Naive thymus-derived CD8-positive, alpha-beta T cell (primary cell): ENCODE results near the gene ENTPD2. TPM values are rescaled to one million over a fixed set of nuclear protein-coding genes. Genes with fewer than 3 reads are reported as not detected.
"Not testable (repeated sequence)": the region's sequence is repeated elsewhere in the genome, so short reads cannot be mapped to it uniquely, and the experiment has no call there.

ENCODE experiments used
- ATAC-seq, 2 donors: fragments of 150-1000 bp; cut with Tn5 transposase in 1 of 2; sonication (Bioruptor Pico), chemical (Tn5 transposase) in 1 of 2; 1 replicate in 1 of 2; 2 replicates in 1 of 2; pipeline ENCODE4 v1.10.0; 2021; ENCODE audit warnings: mild to moderate bottlenecking in 2 of 2, moderate library complexity in 2 of 2
- POLR2A ChIA-PET: fragments of 350-600 bp; sonication (Branson Sonifier 250); formaldehyde crosslinking; loops from one replicate; lab custom pipeline; 2021; ENCODE audit warnings: antibody characterized with exemption; lab: Charles Lee
- DNase-seq, 10 donors: peaks; one replicate each; pipeline versions ENCODE4 v3.0.0 to v3.0.0-alpha.2; 2020 to 2022
- H3K27ac Mint-ChIP-seq, 10 donors: one replicate each; pipeline ENCODE4 v1.8.0; 2020 to 2022; ENCODE audit warnings: mild to moderate bottlenecking in 10 of 10, mixed read lengths in 10 of 10, moderate library complexity in 4 of 10, inconsistent platforms in 1 of 10
- H3K27me3 Mint-ChIP-seq, 5 donors: one replicate each; pipeline ENCODE4 v1.8.0; 2021 to 2022; ENCODE audit warnings: mixed read lengths in 5 of 5
- H3K36me3 Mint-ChIP-seq, 3 donors: one replicate each; pipeline ENCODE4 v1.8.0; 2020 to 2022; ENCODE audit warnings: mixed read lengths in 3 of 3, mild to moderate bottlenecking in 2 of 3, inconsistent platforms in 1 of 3
- H3K4me1 Mint-ChIP-seq, 4 donors: one replicate each; pipeline ENCODE4 v1.8.0; 2021 to 2022; ENCODE audit warnings: mixed read lengths in 4 of 4
- H3K4me3 Mint-ChIP-seq, 10 donors: one replicate each; pipeline ENCODE4 v1.8.0; 2020 to 2022; ENCODE audit warnings: mild to moderate bottlenecking in 10 of 10, mixed read lengths in 10 of 10, moderate library complexity in 6 of 10, inconsistent platforms in 1 of 10
- H3K9me3 Mint-ChIP-seq, 9 donors: one replicate each; pipeline ENCODE4 v1.8.0; 2020 to 2022; ENCODE audit warnings: mixed read lengths in 9 of 9, mild to moderate bottlenecking in 3 of 9, inconsistent platforms in 1 of 9, moderate library complexity in 1 of 9
- polyA plus RNA-seq, 3 donors: library from polyadenylated mRNA; unstranded; fragments of 300-500 nt; fragmentation: Illumina TruSeq; gene quantifications; one replicate each; pipeline ENCODE4 v1.2.3, GENCODE V29; 2021
- total RNA-seq, 8 experiments: library from RNA in 2 of 8; stranded (reverse) in 2 of 8; gene quantifications; one replicate each; pipeline ENCODE4 v1.2.3 and lab custom pipeline; 2021 to 2026

Gene ENTPD2
- total and polyA plus RNA-seq, 5 experiments from 2014 or later: not detected

GRCh38 chr9:137037035-137037434, 16.8 kb downstream of the ENTPD2 start:
- POLR2A ChIA-PET: interaction anchor here (0.6 to 0.9 kb wide), 2 partner anchors 9 to 41 kb away, joined by 3 to 4 read pairs; partner anchors contain the start of gene CLIC3
- H3K4me1 Mint-ChIP-seq: peaks cover 12 to 34% (median 29%) of the 10 kb centered on the region in 4 donors
- DNase-seq: no peak
- H3K9me3 Mint-ChIP-seq: no peaks in the 10 kb centered on the region
- H3K27me3 Mint-ChIP-seq: peaks cover 0 to 6% (median 0%) of the 10 kb centered on the region in 5 donors
- no peaks in the 10 kb centered on the region for H3K36me3 Mint-ChIP-seq
- no peak for ATAC-seq
- no peak overlapping the region for H3K4me3 Mint-ChIP-seq
- H3K27ac Mint-ChIP-seq: no peak overlapping the region

- H3K36me3 Mint-ChIP-seq: no peaks in the 10 kb centered on the region
- POLR2A ChIA-PET: interaction anchor here (0.7 to 3.2 kb wide), 13 partner anchors 9 to 248 kb away, joined by 3 to 17 read pairs (median 4); partner anchors contain the start of genes AJM1 and PAXX
Observed at GRCh38 chr9:137035937-137036336, 17.9 kb downstream of the ENTPD2 start.

GRCh38 chr9:137035507-137035834, 18.4 kb downstream of the ENTPD2 start:
- H3K36me3 Mint-ChIP-seq: no peaks in the 10 kb centered on the region
- H3K4me1 Mint-ChIP-seq: peaks cover 19 to 46% (median 39%) of the 10 kb centered on the region in 4 donors
- POLR2A ChIA-PET: interaction anchor here (0.8 to 3.2 kb wide), 18 partner anchors 9 to 307 kb away, joined by 3 to 17 read pairs (median 4); partner anchors contain the start of genes AJM1, FBXW5, PAXX and RABL6
- no peak for DNase-seq
- H3K27me3 Mint-ChIP-seq: peaks cover 0 to 3% (median 0%) of the 10 kb centered on the region in 5 donors
- H3K9me3 Mint-ChIP-seq: no peaks in the 10 kb centered on the region
- peak overlapping the region in 2 of 10 donors; percentile 83 to 84 for H3K4me3 Mint-ChIP-seq
- no peak for ATAC-seq
- peak overlapping the region in 2 of 10 donors; percentile 13 to 48 for H3K27ac Mint-ChIP-seq

More at GRCh38 chr9:137035937-137036336, 17.9 kb downstream of the ENTPD2 start:
- ATAC-seq (no peak), DNase-seq (no peak)
- Mint-ChIP-seq H3K27ac (no peak overlapping the region), H3K9me3 (no peaks in the 10 kb centered on the region), H3K4me3 (no peak overlapping the region), H3K4me1 (peaks cover 15 to 42% (median 35%) of the 10 kb centered on the region in 4 donors), H3K27me3 (peaks cover 0 to 3% (median 0%) of the 10 kb centered on the region in 5 donors)

DNA sequence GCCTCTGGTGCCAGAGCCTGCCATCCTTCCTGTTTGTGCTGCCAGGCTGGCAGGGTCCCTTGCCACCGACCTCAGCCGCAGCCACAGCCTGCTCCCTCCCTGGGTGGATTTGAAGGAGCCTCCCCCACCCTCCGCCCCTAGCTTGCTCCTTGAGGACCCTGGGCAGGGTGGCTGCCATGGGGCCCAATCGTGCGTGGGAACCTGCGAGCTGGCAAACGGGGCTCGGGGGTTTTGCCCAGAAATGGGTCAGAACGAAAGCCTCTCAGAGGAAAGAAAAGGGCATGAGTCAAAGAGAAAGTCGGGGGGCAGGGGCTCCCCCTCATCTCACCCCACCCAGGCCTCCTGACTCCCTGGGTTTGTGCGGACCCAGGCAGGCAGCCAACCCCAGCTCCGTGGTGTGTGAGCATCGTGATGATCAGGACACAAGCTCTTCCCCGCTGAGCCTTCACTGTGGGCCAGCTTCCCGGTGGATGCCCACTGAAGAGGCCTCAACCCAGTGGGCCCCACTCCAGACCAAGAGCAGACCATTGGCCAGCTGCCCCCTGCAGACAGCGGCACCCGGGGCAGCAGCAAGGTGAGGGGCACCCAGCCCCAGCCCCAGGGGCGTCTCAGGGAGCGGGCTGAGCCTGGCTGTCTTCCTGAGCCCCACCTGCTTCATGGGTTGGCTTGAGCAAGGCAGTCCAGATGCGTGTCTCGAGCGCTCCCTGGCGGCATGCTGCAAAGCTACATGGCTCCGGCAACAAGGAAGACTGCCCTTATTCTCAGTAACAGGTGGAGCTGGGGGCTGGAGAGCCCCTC, 19.0 kb downstream of the ENTPD2 start:
- Mint-ChIP-seq H3K9me3 (no peaks in the 10 kb centered on the region), H3K27ac (peak overlapping the region; percentile 19 to 88 (median 74)), H3K36me3 (no peaks in the 10 kb centered on the region), H3K4me1 (peaks cover 19 to 52% (median 44%) of the 10 kb centered on the region in 4 donors), H3K4me3 (peak overlapping the region; percentile 65 to 89 (median 78)), H3K27me3 (peaks cover 0 to 2% (median 0%) of the 10 kb centered on the region in 5 donors)
- ATAC-seq (peak; percentile 84 to 89), DNase-seq (peak; percentile 77 to 93 (median 86))
- POLR2A ChIA-PET: interaction anchor here (0.7 to 3.2 kb wide), 22 partner anchors 10 to 307 kb away, joined by 3 to 17 read pairs (median 4); partner anchors contain the start of genes AJM1, CLIC3, FBXW5 and MAN1B1

DNA sequence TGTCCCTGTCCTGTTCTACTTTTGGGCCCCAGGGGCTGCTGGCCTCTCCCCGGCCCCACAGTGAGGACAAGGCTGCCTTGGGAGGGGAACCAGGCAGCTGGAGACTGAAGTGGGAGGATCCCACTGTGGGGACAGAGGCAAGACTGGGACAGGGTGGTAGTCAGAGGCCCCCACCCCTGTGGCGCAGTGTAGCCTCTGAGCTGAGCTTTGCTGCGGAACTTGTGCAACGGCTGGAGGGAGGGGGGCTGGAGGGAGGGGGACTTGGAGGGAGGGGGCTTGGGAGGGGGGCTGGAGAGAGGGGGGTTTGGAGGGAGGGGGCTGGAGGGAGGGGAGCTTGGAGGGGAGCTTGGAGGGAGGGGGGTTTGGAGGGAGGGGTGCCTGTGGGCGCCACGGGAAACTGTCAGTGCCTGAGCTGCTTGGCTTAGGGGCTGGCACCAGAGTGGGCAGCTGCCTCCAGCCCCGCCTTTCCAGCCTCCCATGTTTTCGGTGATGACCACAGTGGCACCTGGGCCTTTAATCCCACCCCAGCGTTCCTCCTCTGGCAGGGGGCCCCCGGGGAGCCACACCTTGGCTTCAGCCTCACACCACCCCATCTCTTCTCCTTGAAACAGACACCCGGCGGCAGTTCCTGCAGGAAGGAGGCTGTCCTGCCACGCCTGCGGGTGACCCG, 19.7 kb downstream of the ENTPD2 start:
- ATAC-seq (no peak), DNase-seq (no peak)
- H3K27ac Mint-ChIP-seq: peak overlapping the region in 9 of 10 donors; percentile 19 to 88 (median 79)
- peaks cover 24 to 59% (median 51%) of the 10 kb centered on the region in 4 donors for H3K4me1 Mint-ChIP-seq
- H3K27me3 Mint-ChIP-seq: peaks cover 0 to 2% (median 0%) of the 10 kb centered on the region in 5 donors
- no peaks in the 10 kb centered on the region for H3K36me3 Mint-ChIP-seq
- peak overlapping the region; percentile 65 to 89 (median 78) for H3K4me3 Mint-ChIP-seq
- no peaks in the 10 kb centered on the region for H3K9me3 Mint-ChIP-seq
- POLR2A ChIA-PET: interaction anchor here (0.7 to 3.2 kb wide), 17 partner anchors 10 to 306 kb away, joined by 3 to 17 read pairs (median 5); partner anchors contain the start of genes AJM1, CLIC3, FBXW5 and MAN1B1

- Mint-ChIP-seq H3K4me1 (peaks cover 24 to 61% (median 57%) of the 10 kb centered on the region in 4 donors), H3K27ac (peak overlapping the region in 5 of 10 donors; percentile 14 to 80 (median 65)), H3K4me3 (peak overlapping the region in 6 of 10 donors; percentile 19 to 84 (median 46))
- not testable (repeated sequence) for ATAC-seq, DNase-seq, H3K9me3 Mint-ChIP-seq, H3K27me3 Mint-ChIP-seq, H3K36me3 Mint-ChIP-seq
- POLR2A ChIA-PET: interaction anchor here (1.0 to 3.2 kb wide), 4 partner anchors 9 to 243 kb away, joined by 3 to 16 read pairs (median 5); partner anchors contain the start of genes PAXX, TMEM141 and TUBB4B
Observed at GRCh38 chr9:137033481-137033880, 20.4 kb downstream of the ENTPD2 start.

DNA sequence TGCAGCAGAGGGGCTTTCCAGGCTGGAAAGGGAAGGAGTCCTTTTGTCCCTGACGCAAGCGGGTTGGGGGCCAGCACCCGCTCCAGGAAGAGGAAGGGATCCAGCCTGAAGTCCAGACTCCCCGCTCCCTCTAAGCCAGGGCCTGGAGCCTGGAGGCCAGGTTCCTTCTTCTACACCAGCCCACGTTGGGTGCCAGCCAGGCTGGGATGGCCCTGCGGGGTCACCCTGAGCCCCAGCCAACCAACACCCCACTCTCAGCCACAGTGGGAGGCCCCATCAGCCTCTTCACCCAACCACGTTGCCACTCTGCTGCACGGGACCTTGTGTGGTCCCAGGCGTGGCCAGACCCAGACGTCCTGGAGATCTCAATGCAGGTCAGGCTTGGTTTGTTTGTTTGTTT, 21.0 kb downstream of the ENTPD2 start:
- Mint-ChIP-seq H3K27me3 (no peaks in the 10 kb centered on the region), H3K4me1 (peaks cover 24 to 61% (median 57%) of the 10 kb centered on the region in 4 donors), H3K9me3 (no peaks in the 10 kb centered on the region), H3K4me3 (peak overlapping the region in 6 of 10 donors; percentile 3 to 84 (median 43)), H3K27ac (peak overlapping the region in 7 of 10 donors; percentile 14 to 80 (median 49)), H3K36me3 (no peaks in the 10 kb centered on the region)
- no peak for ATAC-seq
- POLR2A ChIA-PET: interaction anchor here (1.0 to 3.2 kb wide), 3 partner anchors 8 to 208 kb away, joined by 3 to 16 read pairs (median 5); partner anchors contain the start of genes PAXX and TUBB4B
- no peak for DNase-seq

DNA sequence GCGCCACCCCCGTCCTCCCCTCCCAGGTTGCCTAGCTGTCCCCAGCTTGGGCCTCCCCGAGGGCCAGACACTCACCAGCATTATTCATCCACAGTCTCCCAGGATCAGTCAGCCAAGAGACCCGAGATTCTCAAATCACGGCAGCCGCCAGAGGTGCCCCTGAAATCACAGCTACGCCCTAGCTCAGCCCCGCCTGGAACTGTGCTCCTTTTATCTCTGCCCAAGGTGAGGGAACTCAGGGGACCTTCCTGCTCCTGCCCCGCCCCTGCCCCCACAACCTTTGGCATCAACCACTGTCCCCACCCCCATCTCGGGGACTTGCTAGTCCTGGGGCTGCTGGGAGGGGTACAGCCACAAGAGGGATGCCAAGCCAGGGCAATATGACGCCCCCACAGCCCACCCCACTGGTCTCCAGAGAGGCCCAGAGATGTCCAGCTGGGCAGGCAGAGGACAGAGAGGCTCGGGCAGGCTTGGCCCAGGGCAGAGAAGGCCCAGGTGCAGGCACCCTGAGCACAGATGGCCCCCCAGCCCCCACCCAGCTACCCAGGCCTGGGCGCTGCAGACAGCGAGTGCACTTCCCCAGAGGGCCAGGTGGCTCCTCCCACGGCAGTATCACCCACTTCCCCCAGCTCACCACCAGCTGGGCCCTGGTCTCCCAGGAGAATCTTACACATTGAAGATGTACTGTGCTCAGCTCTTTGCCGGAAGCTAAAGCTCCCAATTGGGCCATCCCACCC, 21.8 kb downstream of the ENTPD2 start, which contains the start of gene FUT7:
FUT7 (minus strand) TSS at position 185 of the 737 bp plus-strand sequence; CDS start at position 88, 97 bp downstream.
- peak in 1 of 2 donors; percentile 26 for ATAC-seq
- peaks cover 24 to 66% (median 61%) of the 10 kb centered on the region in 4 donors for H3K4me1 Mint-ChIP-seq
- POLR2A ChIA-PET: interaction anchor here (1.5 to 1.9 kb wide), 2 partner anchors 36 to 39 kb away, joined by 5 to 7 read pairs; partner anchors contain the start of genes CLIC3 and PAXX
- H3K9me3 Mint-ChIP-seq: no peaks in the 10 kb centered on the region
- H3K27ac Mint-ChIP-seq: peak within 1 kb of the TSS in 9 of 10 donors; percentile 79 to 92 (median 83)
- no peaks in the 10 kb centered on the region for H3K27me3 Mint-ChIP-seq
- peak within 1 kb of the TSS; percentile 72 to 92 (median 81) for H3K4me3 Mint-ChIP-seq
- no peaks in the 10 kb centered on the region for H3K36me3 Mint-ChIP-seq
- peak in 5 of 10 donors; percentile 30 to 44 (median 33) for DNase-seq

- DNase-seq (peak in 2 of 10 donors; percentile 31 to 56), ATAC-seq (no peak)
- peak overlapping the region in 9 of 10 donors; percentile 57 to 89 (median 72) for H3K27ac Mint-ChIP-seq
- no peaks in the 10 kb centered on the region for H3K27me3 Mint-ChIP-seq
- no peaks in the 10 kb centered on the region for H3K9me3 Mint-ChIP-seq
- POLR2A ChIA-PET: interaction anchor here (0.9 to 2.6 kb wide), 7 partner anchors 35 to 243 kb away, joined by 4 to 13 read pairs (median 5); partner anchors contain the start of genes CLIC3, MAN1B1, PAXX and RABL6
- no peaks in the 10 kb centered on the region for H3K36me3 Mint-ChIP-seq
- H3K4me3 Mint-ChIP-seq: peak overlapping the region; percentile 66 to 88 (median 80)
- peaks cover 26 to 74% (median 70%) of the 10 kb centered on the region in 4 donors for H3K4me1 Mint-ChIP-seq
Observed at GRCh38 chr9:137030538-137031527, 23.0 kb downstream of the ENTPD2 start.

GRCh38 chr9:137030006-137030405, 23.9 kb downstream of the ENTPD2 start:
- DNase-seq: no peak
- H3K27ac Mint-ChIP-seq: peak overlapping the region in 7 of 10 donors; percentile 57 to 89 (median 81)
- H3K9me3 Mint-ChIP-seq: no peaks in the 10 kb centered on the region
- H3K4me3 Mint-ChIP-seq: peak overlapping the region; percentile 76 to 88 (median 82)
- no peak for ATAC-seq
- POLR2A ChIA-PET: interaction anchor here (0.6 to 2.6 kb wide), 9 partner anchors 30 to 242 kb away, joined by 3 to 13 read pairs (median 3); partner anchors contain the start of genes CLIC3, FBXW5, MAN1B1 and PAXX
- no peaks in the 10 kb centered on the region for H3K27me3 Mint-ChIP-seq
- peaks cover 22 to 72% (median 67%) of the 10 kb centered on the region in 4 donors for H3K4me1 Mint-ChIP-seq
- H3K36me3 Mint-ChIP-seq: no peaks in the 10 kb centered on the region
